GM12878 (cell line): ENCODE measurements around the gene ZNF836. TPM values are rescaled to one million over a fixed set of nuclear protein-coding genes. Genes with fewer than 3 reads are reported as not detected.

Source experiments
- E2F8 ChIP-seq: fragments of 450-650 bp; IDR thresholded peaks from 2 replicates; pipeline ENCODE4 v1.6.1; 2018; ENCODE audit warnings: mild to moderate bottlenecking, low read depth, moderate library complexity; ENCODE audit not compliant: partially characterized antibody
- EED ChIP-seq: sonication (generic); IDR thresholded peaks from 2 replicates; pipeline ENCODE4 v1.6.1; 2016; ENCODE audit warnings: antibody characterized with exemption, low read depth
- EGR1 ChIP-seq, 2 experiments: IDR thresholded peaks; 1 replicate in 1 of 2; 2 replicates in 1 of 2; pipeline ENCODE4 v1.6.1; 2011 to 2012; ENCODE audit warnings: low read depth in 2 of 2, low read length in 2 of 2, borderline replicate concordance in 1 of 2, mild to moderate bottlenecking in 1 of 2, moderate library complexity in 1 of 2
- ETV6 ChIP-seq, 2 experiments: fragments of 450-650 bp in 1 of 2; IDR thresholded peaks in 1 of 2; conservative IDR thresholded peaks in 1 of 2; 2 replicates each; pipeline ENCODE4 v1.6.1; 2014; ENCODE audit warnings: antibody characterized with exemption in 1 of 2, borderline replicate concordance in 1 of 2, low read depth in 1 of 2, mild to moderate bottlenecking in 1 of 2, moderate library complexity in 1 of 2
- IKZF1 ChIP-seq: fragments of 450-650 bp; conservative IDR thresholded peaks from 2 replicates; pipeline ENCODE4 v1.6.1; 2017; ENCODE audit warnings: antibody characterized with exemption, mild to moderate bottlenecking
- IKZF2 ChIP-seq, 2 experiments: fragments of 450-650 bp; IDR thresholded peaks; 2 replicates each; pipeline ENCODE4 v1.6.1; 2017; ENCODE audit warnings: mild to moderate bottlenecking in 2 of 2, moderate library complexity in 2 of 2
- KLF5 ChIP-seq: fragments of 450-650 bp; IDR thresholded peaks from 2 replicates; pipeline ENCODE4 v1.6.1; 2014; ENCODE audit warnings: mild to moderate bottlenecking; ENCODE audit not compliant: partially characterized antibody
- ZNF687 ChIP-seq: fragments of 450-650 bp; IDR thresholded peaks from 2 replicates; pipeline ENCODE4 v1.6.1; 2017; ENCODE audit warnings: mild to moderate bottlenecking, moderate library complexity
- polyA plus RNA-seq, 11 experiments: library from polyadenylated mRNA; depleted of rRNA in 4 of 11; unstranded in 6 of 11; stranded (reverse) in 5 of 11; fragments of >200 nt; fragmentation: Nextera tagmentation in 4 of 11; fragmentation: Illumina TruSeq in 1 of 11; extraction: Ambion mirVana in 4 of 11; extraction: Trizol in 1 of 11; gene quantifications; 1 replicate in 1 of 11; 2 replicates in 10 of 11; pipeline versions ENCODE4 v1.2.1 to v1.2.3, GENCODE V29; 2011 to 2016; ENCODE audit warnings: inconsistent platforms in 2 of 11, missing spikeins in 2 of 11, low read depth in 1 of 11
- total RNA-seq, 4 experiments: library from RNA; depleted of rRNA in 3 of 4; stranded (reverse); fragments of >200 nt in 3 of 4; fragmentation: Illumina TruSeq in 1 of 4; extraction: Trizol in 1 of 4; gene quantifications; 2 replicates each; pipeline versions ENCODE4 v1.2.1 to v1.2.3, GENCODE V29; 2013 to 2021
- TF ChIP-seq, protein P1 (sequence below): fragments of 450-650 bp; IDR thresholded peaks from 2 replicates; pipeline ENCODE4 v1.6.1; 2017; ENCODE audit warnings: mild to moderate bottlenecking

Gene ZNF836
- total and polyA plus RNA-seq, 10 of the 15 experiments (the other 5 are each of a cell fraction or from before 2014, with no cell fraction given): 4.5 to 9.2 (median 6.2) TPM

DNA sequence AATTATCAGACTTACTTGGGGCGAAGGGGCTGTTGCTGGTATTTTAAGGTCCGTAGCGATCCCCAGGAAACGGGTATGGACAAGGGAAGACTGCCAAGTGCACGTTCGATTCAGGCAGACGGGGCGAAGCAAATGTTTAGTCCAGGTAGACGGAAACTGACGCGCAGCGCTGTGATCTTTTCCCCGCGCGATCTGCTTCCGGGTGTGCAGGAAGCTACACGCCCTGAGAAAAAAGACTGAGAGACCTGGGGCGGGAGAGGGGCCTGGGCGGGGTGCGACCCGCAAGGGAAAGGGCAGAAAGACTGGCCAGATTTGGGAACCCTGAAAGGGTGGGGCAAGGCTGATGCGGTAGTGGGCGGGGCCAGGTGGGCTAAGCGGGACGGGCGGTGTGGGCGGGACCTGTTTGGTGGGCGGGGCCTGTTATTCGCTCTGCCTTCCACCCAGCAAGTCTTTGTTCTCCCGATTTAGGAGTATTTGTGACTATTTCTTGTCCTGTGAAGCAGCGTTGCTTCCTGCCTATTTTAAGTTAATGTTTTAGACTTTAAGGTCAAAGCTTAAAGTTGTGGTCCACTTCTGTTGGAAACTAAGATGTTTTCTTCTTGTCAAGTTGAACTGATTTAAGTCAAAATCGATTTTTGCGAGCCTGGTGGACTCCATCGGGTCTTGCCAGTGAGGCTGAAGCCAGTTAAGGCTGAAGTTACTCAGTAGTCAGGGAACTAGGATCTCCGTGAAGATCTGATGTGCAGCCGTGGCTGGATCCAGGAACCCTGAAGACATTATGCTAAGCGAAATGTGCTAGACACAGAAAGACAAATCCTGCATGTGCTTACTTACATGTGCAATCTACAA, at the start of gene ZNF836 (continued):
- TF ChIP-seq E2F8 (peak; percentile 47), ZNF687 (0 out of 2 replicates have a peak, but pooled peaks have one; percentile 51), KLF5 (no peak), EGR1 (IDR thresholded peaks at IDR 0.05; ENCODE audit: borderline replicate concordance in 1 of 2, low read depth in 2 of 2, low read length in 2 of 2) (no peak), ETV6 (conservative IDR thresholded peaks at IDR 0.05 in 1 of 2, IDR thresholded peaks at IDR 0.05 in 1 of 2; ENCODE audit: borderline replicate concordance in 1 of 2, low read depth in 1 of 2) (0 out of 4 replicates have a peak, but pooled peaks of 1 of the 2 experiments have one; percentile 15), IKZF2 (IDR thresholded peaks at IDR 0.05) (0 out of 4 replicates have a peak, but pooled peaks of 1 of the 2 experiments have one; percentile 39), IKZF1 (0 out of 2 replicates have a peak, but pooled peaks have one; percentile 11), EED (no peak)
- TF ChIP-seq, protein P1, sequence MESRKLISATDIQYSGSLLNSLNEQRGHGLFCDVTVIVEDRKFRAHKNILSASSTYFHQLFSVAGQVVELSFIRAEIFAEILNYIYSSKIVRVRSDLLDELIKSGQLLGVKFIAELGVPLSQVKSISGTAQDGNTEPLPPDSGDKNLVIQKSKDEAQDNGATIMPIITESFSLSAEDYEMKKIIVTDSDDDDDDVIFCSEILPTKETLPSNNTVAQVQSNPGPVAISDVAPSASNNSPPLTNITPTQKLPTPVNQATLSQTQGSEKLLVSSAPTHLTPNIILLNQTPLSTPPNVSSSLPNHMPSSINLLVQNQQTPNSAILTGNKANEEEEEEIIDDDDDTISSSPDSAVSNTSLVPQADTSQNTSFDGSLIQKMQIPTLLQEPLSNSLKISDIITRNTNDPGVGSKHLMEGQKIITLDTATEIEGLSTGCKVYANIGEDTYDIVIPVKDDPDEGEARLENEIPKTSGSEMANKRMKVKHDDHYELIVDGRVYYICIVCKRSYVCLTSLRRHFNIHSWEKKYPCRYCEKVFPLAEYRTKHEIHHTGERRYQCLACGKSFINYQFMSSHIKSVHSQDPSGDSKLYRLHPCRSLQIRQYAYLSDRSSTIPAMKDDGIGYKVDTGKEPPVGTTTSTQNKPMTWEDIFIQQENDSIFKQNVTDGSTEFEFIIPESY: no peak
- TF ChIP-seq, all 136 proteins: peak for 17
